ENCODE data around the gene BGN.

DNA sequence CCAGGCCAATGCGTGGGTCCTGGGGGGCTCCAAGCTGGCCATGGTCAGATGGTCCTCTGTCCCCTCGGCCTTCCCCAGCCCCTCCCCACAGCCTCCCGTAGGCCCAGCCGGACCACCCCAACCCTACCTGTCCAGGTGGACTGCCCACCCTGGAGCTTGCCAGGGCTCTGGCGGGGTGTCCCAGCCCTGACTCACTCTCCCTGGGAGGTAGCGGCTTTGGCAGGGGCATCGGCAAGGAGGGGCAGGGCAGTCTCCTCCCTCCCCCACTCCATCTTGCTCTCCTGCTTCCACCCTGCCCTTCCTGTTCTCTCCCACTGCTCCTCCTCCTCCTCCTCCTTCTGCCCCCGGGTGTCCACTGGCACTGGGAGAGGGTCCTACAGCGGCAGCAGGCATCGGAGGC is 7.4 kb downstream of the BGN start:
- TF ChIP-seq, protein P1, sequence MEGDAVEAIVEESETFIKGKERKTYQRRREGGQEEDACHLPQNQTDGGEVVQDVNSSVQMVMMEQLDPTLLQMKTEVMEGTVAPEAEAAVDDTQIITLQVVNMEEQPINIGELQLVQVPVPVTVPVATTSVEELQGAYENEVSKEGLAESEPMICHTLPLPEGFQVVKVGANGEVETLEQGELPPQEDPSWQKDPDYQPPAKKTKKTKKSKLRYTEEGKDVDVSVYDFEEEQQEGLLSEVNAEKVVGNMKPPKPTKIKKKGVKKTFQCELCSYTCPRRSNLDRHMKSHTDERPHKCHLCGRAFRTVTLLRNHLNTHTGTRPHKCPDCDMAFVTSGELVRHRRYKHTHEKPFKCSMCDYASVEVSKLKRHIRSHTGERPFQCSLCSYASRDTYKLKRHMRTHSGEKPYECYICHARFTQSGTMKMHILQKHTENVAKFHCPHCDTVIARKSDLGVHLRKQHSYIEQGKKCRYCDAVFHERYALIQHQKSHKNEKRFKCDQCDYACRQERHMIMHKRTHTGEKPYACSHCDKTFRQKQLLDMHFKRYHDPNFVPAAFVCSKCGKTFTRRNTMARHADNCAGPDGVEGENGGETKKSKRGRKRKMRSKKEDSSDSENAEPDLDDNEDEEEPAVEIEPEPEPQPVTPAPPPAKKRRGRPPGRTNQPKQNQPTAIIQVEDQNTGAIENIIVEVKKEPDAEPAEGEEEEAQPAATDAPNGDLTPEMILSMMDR (IDR thresholded peaks at IDR 0.05) = no peak
- TF ChIP-seq ZFX (IDR thresholded peaks at IDR 0.05; ENCODE audit: borderline replicate concordance) = no peak
